ENCODE data around the gene MST1. TPM values are rescaled to one million over a fixed set of nuclear protein-coding genes. Genes with fewer than 3 reads are reported as not detected.

Gene MST1
- total and polyA plus RNA-seq, 2 of the 4 experiments (the other 2 are of a cell fraction) = 1.3 to 13.0 TPM

DNA sequence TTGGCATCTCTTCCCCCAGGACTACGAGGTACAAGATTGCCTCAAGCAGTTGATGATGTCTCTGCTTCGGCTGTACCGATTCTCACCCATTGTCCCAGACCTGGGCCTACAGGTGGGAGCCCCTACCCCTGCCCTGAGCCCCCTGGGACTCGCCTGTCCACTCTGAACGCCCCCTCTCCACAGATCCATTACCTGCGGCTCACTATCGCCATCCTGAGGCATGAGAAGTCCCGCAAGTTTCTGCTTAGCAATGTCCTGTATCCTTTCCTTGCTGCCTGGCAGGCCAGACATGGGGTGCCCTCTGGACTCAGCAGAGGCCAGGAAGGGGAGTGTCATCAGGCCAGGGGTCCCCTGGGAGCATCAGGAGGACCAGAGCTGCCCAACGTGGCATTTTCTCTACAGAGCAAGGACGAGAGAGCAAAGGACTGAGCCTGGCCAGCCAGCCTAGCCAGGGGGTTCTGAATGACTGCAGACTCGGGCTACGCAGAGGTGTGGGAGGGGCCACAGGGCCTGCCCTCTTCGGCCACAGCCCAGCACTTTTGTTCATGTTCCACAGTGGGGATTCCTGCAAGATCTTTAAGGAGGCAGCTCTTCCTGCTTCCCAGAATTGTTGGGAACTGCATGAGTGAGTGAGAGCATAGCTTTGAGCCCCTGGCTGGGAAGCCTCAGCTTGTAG, 11.3 kb upstream of the MST1 start:
- no peak overlapping the region for H3K4ac ChIP-seq (ENCODE audit: low read depth, low read length)
- H2AK9ac ChIP-seq (replicated peaks; ENCODE audit: low read depth, low read length, poor library complexity) = no peak overlapping the region
- no peak overlapping the region for H2AK5ac ChIP-seq (ENCODE audit: low read depth, low read length)
- TF ChIP-seq MAFK (IDR thresholded peaks at IDR 0.05; ENCODE audit: low read depth, low read length) = no peak
- no peak for TF ChIP-seq FOS (IDR thresholded peaks at IDR 0.05; ENCODE audit: low read depth, low read length)
- no peak for TF ChIP-seq RFX5 (IDR thresholded peaks at IDR 0.05; ENCODE audit: low read depth, low read length)
- TF ChIP-seq NFE2L2 (IDR thresholded peaks at IDR 0.05; ENCODE audit: low read depth, low read length) = no peak
- TF ChIP-seq RCOR1 (IDR thresholded peaks at IDR 0.05; ENCODE audit: insufficient replicate concordance, low read length) = no peak
- TF ChIP-seq, protein P1, sequence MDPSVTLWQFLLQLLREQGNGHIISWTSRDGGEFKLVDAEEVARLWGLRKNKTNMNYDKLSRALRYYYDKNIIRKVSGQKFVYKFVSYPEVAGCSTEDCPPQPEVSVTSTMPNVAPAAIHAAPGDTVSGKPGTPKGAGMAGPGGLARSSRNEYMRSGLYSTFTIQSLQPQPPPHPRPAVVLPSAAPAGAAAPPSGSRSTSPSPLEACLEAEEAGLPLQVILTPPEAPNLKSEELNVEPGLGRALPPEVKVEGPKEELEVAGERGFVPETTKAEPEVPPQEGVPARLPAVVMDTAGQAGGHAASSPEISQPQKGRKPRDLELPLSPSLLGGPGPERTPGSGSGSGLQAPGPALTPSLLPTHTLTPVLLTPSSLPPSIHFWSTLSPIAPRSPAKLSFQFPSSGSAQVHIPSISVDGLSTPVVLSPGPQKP (IDR thresholded peaks at IDR 0.05; ENCODE audit: borderline replicate concordance, low read depth, low read length) = no peak
- TF ChIP-seq POLR2A (IDR thresholded peaks at IDR 0.05; ENCODE audit: low read depth, low read length) = no peak
- TF ChIP-seq CEBPB (IDR thresholded peaks at IDR 0.05; ENCODE audit: low read depth, low read length) = no peak
- TF ChIP-seq MXI1 (IDR thresholded peaks at IDR 0.05; ENCODE audit: borderline replicate concordance, low read depth, low read length) = no peak
- TF ChIP-seq, protein P2, sequence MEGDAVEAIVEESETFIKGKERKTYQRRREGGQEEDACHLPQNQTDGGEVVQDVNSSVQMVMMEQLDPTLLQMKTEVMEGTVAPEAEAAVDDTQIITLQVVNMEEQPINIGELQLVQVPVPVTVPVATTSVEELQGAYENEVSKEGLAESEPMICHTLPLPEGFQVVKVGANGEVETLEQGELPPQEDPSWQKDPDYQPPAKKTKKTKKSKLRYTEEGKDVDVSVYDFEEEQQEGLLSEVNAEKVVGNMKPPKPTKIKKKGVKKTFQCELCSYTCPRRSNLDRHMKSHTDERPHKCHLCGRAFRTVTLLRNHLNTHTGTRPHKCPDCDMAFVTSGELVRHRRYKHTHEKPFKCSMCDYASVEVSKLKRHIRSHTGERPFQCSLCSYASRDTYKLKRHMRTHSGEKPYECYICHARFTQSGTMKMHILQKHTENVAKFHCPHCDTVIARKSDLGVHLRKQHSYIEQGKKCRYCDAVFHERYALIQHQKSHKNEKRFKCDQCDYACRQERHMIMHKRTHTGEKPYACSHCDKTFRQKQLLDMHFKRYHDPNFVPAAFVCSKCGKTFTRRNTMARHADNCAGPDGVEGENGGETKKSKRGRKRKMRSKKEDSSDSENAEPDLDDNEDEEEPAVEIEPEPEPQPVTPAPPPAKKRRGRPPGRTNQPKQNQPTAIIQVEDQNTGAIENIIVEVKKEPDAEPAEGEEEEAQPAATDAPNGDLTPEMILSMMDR (conservative IDR thresholded peaks at IDR 0.05; ENCODE audit: low read depth, low read length) = no peak
- TF ChIP-seq, protein P3, sequence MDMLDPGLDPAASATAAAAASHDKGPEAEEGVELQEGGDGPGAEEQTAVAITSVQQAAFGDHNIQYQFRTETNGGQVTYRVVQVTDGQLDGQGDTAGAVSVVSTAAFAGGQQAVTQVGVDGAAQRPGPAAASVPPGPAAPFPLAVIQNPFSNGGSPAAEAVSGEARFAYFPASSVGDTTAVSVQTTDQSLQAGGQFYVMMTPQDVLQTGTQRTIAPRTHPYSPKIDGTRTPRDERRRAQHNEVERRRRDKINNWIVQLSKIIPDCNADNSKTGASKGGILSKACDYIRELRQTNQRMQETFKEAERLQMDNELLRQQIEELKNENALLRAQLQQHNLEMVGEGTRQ (IDR thresholded peaks at IDR 0.05; ENCODE audit: low read depth, low read length) = no peak
- TF ChIP-seq CHD1 (IDR thresholded peaks at IDR 0.05; ENCODE audit: low read depth, low read length) = no peak
- TF ChIP-seq BHLHE40 (IDR thresholded peaks at IDR 0.05; ENCODE audit: low read depth, low read length) = no peak
- no peak for ATAC-seq (ENCODE audit: low read depth)
- H3K56ac ChIP-seq (ENCODE audit: extremely low read depth, insufficient read depth, low read length) = no peak overlapping the region
- H4K20me1 ChIP-seq (ENCODE audit: insufficient read depth, low read length) = peaks cover 7% of the 10 kb centered on the region; the same call in 1 of the 2 replicates
- H3K23ac ChIP-seq (ENCODE audit: low read depth, low read length) = no peak overlapping the region
- no peak overlapping the region for H3K4me3 ChIP-seq (ENCODE audit: insufficient read depth, low read depth, low read length)
- no peak overlapping the region for H2BK15ac ChIP-seq (ENCODE audit: low read depth, low read length)
- no peak overlapping the region for H4K5ac ChIP-seq (ENCODE audit: low read depth, low read length)
- H3K9me1 ChIP-seq (ENCODE audit: insufficient read depth, low read length) = no peaks in the 10 kb centered on the region
- H3K27me3 ChIP-seq (ENCODE audit: control insufficient read depth, insufficient read depth, low read length) = no peaks in the 10 kb centered on the region
- H2BK20ac ChIP-seq (ENCODE audit: low read depth, low read length) = no peak overlapping the region
- no peak for DNase-seq
- intact Hi-C loops (cut with micrococcal nuclease) = loop anchor here (10.0 kb wide), 1 partner anchor 394 kb away; no protein-coding TSS in a partner anchor
- no peak overlapping the region for H3K18ac ChIP-seq (ENCODE audit: low read depth, low read length)
- no peak overlapping the region for H2BK120ac ChIP-seq (ENCODE audit: low read depth, low read length)
- no peak overlapping the region for H3K9ac ChIP-seq (ENCODE audit: low read depth, low read length)
- CTCF ChIA-PET = interaction anchor here (0.9 to 1.5 kb wide), 3 partner anchors 8 to 161 kb away, joined by 3 to 4 read pairs (median 3); partner anchors contain the start of gene INKA1
- no peak overlapping the region for H3K27ac ChIP-seq (ENCODE audit: insufficient read depth, low read length)
- POLR2A ChIA-PET (ENCODE audit: unreplicated experiment) = no interaction called here
- H3K4me2 ChIP-seq (ENCODE audit: low read depth, low read length) = no peak overlapping the region
- H3K14ac ChIP-seq (replicated peaks; ENCODE audit: low read depth, low read length) = no peak overlapping the region
- in situ Hi-C loops (cut with MboI; ENCODE audit: low sequenced_read_pairs) = loop anchor here (5.0 kb wide), 2 partner anchors 142 to 207 kb away; no protein-coding TSS in a partner anchor
- BruUV-seq (replicated peaks) = no TSS peak
- 79% methylated on average over 10 of the region's 13 CpGs; no CpG with 5 or more reads in 1 of the 2 experiments for WGBS, 2 experiments (ENCODE audit: extremely low coverage in 2 of 2, insufficient read length in 1 of 2)
- no peak overlapping the region for H4K91ac ChIP-seq (ENCODE audit: insufficient read depth, low read depth, low read length)
- no peaks in the 10 kb centered on the region for H3K9me3 ChIP-seq (ENCODE audit: control insufficient read depth, insufficient read depth, low read length)
- no peaks in the 10 kb centered on the region for H3K4me1 ChIP-seq (ENCODE audit: control insufficient read depth, insufficient read depth, low read length)
- no peak overlapping the region for H2AFZ ChIP-seq (replicated peaks; ENCODE audit: low read length, poor library complexity)
- H2BK5ac ChIP-seq (ENCODE audit: low read depth, low read length, poor library complexity, severe bottlenecking) = no peak overlapping the region
- H4K8ac ChIP-seq (ENCODE audit: low read depth in 2 of 2, low read length in 2 of 2) = no peak overlapping the region
- dilution Hi-C loops (cut with HindIII; ENCODE audit: low sequenced_read_pairs, unreplicated experiment) = no loop called here
- H3K79me1 ChIP-seq (ENCODE audit: low read depth in 1 of 2, low read length in 2 of 2) = no peaks in the 10 kb centered on the region
- peaks cover 45% of the 10 kb centered on the region for H3K36me3 ChIP-seq (ENCODE audit: control insufficient read depth, insufficient read depth, low read length)
